RCC 7860 (cell line): Measurements from ENCODE around the gene PTH2.

Source experiments
- DNase-seq: peaks from one replicate; pipeline ENCODE4 v3.0.0-alpha.2; 2015; ENCODE audit warnings: low spot score
- FAIRE-seq: peaks from 2 replicates; lab custom pipeline; 2012; peaks lifted over from hg19 to GRCh38; lab: Jason Lieb, UNC

Gene PTH2

GRCh38 chr19:49432141-49433073 is 9.2 kb upstream of the PTH2 start:
- DNase-seq = no peak
- FAIRE-seq = no peak

- FAIRE-seq (no peak), DNase-seq (no peak)
Measured at GRCh38 chr19:49431330-49431749, 8.1 kb upstream of the PTH2 start.

GRCh38 chr19:49430678-49431329 is 7.6 kb upstream of the PTH2 start:
- FAIRE-seq = no peak
- no peak for DNase-seq

DNA sequence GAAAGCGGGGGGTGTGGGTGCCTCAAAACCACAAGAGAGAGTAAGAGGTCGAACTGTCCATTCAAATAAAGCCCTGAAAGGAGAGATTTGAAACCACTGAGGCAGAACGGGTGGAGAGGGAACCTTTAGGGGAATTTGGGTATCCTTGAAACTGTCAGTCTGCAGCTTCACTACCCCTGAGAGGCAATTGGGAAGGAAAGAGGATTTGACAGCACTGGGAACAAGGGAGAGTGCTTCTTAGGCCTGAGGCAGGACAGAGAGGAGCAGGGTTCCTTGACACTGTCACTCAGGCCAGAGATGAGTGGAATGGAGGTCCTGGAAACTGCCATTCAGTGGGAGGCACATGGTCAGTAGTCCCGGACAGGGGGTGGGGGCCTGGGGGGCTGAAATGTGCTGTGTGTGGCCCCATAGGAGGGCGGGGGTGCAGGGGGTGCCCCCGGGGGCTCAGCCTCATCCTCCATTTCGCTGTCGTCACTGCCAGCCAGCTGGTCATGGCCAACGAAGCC is 7.0 kb upstream of the PTH2 start:
- DNase-seq = no peak

GRCh38 chr19:49428547-49429451 is 5.6 kb upstream of the PTH2 start:
- no peak for DNase-seq
- no peak for FAIRE-seq

More for the DNA sequence above, 7.0 kb upstream of the PTH2 start:
- FAIRE-seq = no peak

- no peak for DNase-seq
Measured at GRCh38 chr19:49427855-49428546, 4.8 kb upstream of the PTH2 start.

DNA sequence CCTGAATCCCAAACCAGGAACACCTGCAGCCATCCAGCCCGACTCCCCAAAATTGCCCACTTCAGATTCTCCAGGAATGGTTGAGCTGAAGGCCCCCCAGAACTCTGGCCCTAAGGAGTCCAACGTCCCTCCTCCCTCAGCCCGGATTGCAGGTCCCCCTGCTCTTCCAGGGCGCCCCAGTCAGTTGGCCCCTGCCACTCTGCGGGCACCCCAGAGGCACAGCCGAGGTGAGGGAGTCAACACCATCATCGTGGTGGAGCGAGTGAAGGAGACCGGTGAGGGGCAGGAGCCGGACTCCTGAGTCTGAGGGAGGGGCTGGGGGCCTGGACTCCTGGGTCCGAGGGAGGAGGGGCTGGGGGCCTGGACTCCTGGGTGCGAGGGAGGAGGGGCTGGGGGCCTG is 4.1 kb upstream of the PTH2 start:
- FAIRE-seq = no peak

More at GRCh38 chr19:49427855-49428546, 4.8 kb upstream of the PTH2 start:
- no peak for FAIRE-seq

DNA sequence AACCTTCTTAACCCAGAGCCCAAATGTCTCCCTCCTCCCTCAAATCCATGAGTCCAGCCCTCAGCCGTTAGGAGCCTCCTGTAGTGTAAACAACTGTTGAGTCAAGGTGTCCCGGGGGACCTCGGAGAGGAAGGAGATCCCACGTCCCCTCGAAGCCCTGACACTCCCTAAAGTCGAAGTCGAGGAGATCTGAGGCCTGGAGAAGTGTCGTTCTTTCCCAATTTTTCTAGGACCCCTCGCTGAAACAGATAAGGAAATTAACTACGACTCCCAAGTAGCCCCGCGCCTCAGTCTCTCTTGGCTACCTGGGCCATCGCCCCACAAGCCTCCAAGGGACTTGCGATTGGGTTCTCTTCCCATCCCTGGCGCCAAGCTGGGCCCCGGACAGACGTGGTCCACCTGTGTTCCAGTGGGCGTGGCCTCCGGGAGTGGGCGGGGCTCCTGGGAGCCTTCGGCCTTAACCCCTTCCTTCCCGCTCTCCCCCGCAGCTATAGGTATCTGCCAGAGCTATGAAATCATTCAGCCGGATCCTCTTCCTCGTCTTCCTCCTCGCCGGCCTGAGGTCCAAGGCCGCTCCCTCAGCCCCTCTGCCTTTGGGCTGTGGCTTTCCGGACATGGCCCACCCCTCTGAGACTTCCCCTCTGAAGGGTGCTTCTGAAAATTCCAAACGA is 2.8 kb upstream of the PTH2 start:
- DNase-seq = no peak
- FAIRE-seq = no peak

More for the DNA sequence above, 4.1 kb upstream of the PTH2 start:
- DNase-seq = no peak

- DNase-seq (no peak), FAIRE-seq (no peak)
Measured at GRCh38 chr19:49425178-49425577, 1.9 kb upstream of the PTH2 start, which contains the start of gene GFY. GFY (plus strand) TSS chr19:49425388; CDS start chr19:49426431, 1,043 bp downstream.

GRCh38 chr19:49423985-49424303 is 703 bp upstream of the PTH2 start:
- FAIRE-seq (no peak), DNase-seq (no peak)

- FAIRE-seq (no peak), DNase-seq (no peak)
Measured at GRCh38 chr19:49422407-49423070, 702 bp downstream of the PTH2 start.

- no peak for DNase-seq
Measured at GRCh38 chr19:49421878-49422202, 1.4 kb downstream of the PTH2 start.

GRCh38 chr19:49421039-49421877 is 2.0 kb downstream of the PTH2 start:
- DNase-seq (no peak), FAIRE-seq (no peak)

More at GRCh38 chr19:49421878-49422202, 1.4 kb downstream of the PTH2 start:
- no peak for FAIRE-seq

DNA sequence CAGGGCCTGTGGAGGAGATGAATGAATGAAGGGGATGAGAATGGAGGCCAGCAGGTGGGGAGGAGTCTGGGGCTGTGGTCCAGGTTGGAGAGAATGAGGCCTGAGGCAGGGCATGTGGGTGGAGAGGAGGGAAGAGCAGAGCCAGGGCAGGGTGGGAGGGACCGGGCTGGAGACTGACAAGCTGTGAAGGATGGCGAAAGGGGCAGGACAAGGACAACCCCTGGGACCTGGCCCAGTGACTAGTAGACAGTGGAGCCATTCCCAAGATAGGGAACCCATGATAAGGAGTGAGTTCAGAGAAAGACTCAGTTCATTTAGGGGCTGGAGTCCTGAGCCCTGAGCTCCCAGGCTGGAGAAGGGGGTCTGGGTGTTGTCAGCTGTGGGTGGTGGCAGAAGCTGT is 3.0 kb downstream of the PTH2 start:
- DNase-seq (no peak), FAIRE-seq (no peak)

DNA sequence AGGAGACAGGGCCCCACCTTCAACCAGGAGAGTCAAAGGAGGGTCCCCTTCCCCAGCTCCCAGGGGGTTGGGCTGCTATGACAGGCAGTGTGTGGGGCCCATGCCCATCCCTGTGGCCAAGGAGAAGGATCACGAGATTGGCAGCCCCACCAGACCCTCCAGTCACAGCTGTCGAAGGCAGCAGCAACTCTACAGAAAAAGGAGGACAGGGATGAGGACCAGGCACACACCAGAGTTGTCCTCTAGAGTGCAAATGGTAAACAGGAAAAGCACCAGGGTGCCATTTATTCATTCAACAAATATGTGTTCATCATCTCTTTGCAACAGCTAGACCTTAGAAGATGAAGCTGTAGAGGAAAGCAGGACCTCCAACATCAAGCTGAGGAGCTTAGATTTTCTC is 4.1 kb downstream of the PTH2 start:
- no peak for FAIRE-seq
- DNase-seq = no peak

DNA sequence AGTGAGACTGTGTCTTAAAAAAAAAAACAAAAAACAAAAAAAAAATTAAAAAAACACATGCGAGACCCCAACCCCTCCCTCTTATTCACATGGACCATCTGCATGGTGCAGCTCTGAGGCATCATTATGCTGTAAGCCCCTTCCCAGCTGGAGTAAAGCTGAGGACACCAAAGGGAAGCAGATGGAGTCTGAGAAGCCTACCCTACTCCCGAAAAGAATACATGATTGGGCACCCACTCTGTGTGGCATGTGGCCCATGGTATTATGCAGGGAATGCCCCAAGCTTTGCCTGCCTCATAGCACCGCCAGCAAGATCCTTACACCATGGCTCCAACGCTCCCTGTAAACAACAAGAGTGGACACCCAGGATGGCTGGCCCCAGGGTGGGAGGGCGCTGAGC is 4.7 kb downstream of the PTH2 start:
- DNase-seq = no peak
- no peak for FAIRE-seq

DNA sequence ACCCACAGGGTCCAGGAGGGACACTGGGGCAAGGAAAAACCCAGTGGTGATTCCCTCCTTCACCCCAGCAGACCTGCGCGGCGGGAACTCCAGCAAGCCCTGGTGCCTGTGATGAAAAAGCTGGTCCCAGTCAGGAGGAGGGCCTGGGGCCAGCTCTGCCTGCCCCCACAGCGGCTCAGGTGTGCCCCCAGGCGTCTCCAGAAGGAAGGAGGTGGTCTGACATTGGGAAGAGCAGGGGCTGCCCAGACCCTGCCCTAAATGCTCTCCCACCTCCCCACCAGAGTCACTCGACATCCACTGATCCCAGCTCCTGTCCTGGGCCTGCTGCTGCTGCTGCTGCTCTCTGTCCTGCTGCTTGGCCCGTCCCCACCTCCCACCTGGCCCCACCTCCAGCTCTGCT is 6.2 kb downstream of the PTH2 start:
- no peak for FAIRE-seq
- no peak for DNase-seq

DNA sequence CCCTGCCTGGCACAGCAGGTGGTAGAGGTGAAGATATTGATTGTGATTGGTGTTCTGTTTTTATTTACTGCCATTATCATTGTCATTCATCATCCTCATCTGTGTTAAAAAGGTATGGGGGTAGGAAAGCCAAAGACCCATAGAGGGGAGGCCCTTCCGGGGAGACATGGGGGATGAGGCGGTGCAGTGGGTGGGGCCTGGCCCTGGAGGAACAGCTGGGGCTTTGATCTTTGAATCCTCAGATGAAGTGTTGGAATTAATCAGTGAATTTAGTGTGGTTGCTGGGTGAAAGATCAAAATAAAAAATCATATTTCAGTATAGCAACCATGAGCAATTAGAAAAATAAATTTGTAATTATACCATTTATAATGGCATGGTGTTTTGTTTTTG is 7.4 kb downstream of the PTH2 start:
- no peak for FAIRE-seq
- DNase-seq = no peak
